ENCODE measurements around the gene RELCH.

RELCH gene

GRCh38 chr18:62279561-62279960, 92.5 kb downstream of the RELCH start:
- Histone ChIP-seq H3F3A (ENCODE audit: insufficient read depth, low read length) (no peaks in the 10 kb centered on the region), H3K4me1 (ENCODE audit: low read length) (no peaks in the 10 kb centered on the region), H3K27me3 (replicated peaks; ENCODE audit: insufficient read depth, low read length) (no peaks in the 10 kb centered on the region), H3K27ac (ENCODE audit: low read length) (no peak overlapping the region), H3K79me2 (ENCODE audit: low read length) (no peaks in the 10 kb centered on the region), H3K4me3 (ENCODE audit: low read length) (no peak overlapping the region), H3K4me2 (ENCODE audit: low read depth, low read length) (no peak overlapping the region), H4K20me1 (ENCODE audit: insufficient read depth, low read length) (no peaks in the 10 kb centered on the region), H3K9me2 (replicated peaks; ENCODE audit: insufficient read depth, low read length) (no peaks in the 10 kb centered on the region), H3K9me3 (replicated peaks; ENCODE audit: insufficient read depth, low read length) (no peaks in the 10 kb centered on the region), H3K36me3 (replicated peaks; ENCODE audit: insufficient read depth, low read length) (0 out of 2 replicates have a peak, but pooled peaks cover 4% of the 10 kb centered on the region), H2AFZ (ENCODE audit: low read length) (no peak overlapping the region), H3K9ac (ENCODE audit: low read length) (no peak overlapping the region)
- DNase-seq, result no peak
- TF ChIP-seq EZH2 (optimal IDR thresholded peaks at IDR 0.05; ENCODE audit: low read depth, low read length) (no peak), EZH2phosphoT487 (IDR thresholded peaks at IDR 0.05; ENCODE audit: low read length) (no peak), CTCF (IDR thresholded peaks at IDR 0.05; ENCODE audit: low read length) (no peak)

DNA sequence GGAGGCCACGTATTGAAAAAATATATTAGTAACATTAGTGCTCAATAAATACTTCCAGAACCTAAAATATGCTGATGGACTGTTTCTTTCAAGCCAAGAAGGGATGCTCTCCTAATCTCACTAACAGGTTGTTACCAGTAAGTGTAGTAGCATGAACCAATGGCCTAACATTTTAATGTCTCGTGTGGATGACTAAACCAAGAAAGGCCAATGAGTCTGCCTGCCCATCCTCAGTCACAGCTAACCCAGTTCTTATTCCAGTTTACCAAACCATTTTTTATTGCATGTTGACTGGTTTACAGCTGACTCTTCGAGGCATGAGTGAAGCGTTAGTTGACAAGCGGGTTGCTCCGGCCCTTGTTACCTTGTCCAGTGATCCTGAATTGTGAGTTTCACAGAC, 93.0 kb downstream of the RELCH start:
- TF ChIP-seq CTCF (IDR thresholded peaks at IDR 0.05; ENCODE audit: low read length) (no peak), EZH2 (optimal IDR thresholded peaks at IDR 0.05; ENCODE audit: low read depth, low read length) (no peak), EZH2phosphoT487 (IDR thresholded peaks at IDR 0.05; ENCODE audit: low read length) (no peak)
- DNase-seq, result no peak
- Histone ChIP-seq H3K4me1 (ENCODE audit: low read length) (no peaks in the 10 kb centered on the region), H3F3A (ENCODE audit: insufficient read depth, low read length) (no peaks in the 10 kb centered on the region), H4K20me1 (ENCODE audit: insufficient read depth, low read length) (no peaks in the 10 kb centered on the region), H3K9me3 (replicated peaks; ENCODE audit: insufficient read depth, low read length) (no peaks in the 10 kb centered on the region), H3K27ac (ENCODE audit: low read length) (no peak overlapping the region), H3K4me2 (ENCODE audit: low read depth, low read length) (no peak overlapping the region), H3K9me2 (replicated peaks; ENCODE audit: insufficient read depth, low read length) (no peaks in the 10 kb centered on the region), H3K36me3 (replicated peaks; ENCODE audit: insufficient read depth, low read length) (0 out of 2 replicates have a peak, but pooled peaks cover 4% of the 10 kb centered on the region), H3K27me3 (replicated peaks; ENCODE audit: insufficient read depth, low read length) (no peaks in the 10 kb centered on the region), H2AFZ (ENCODE audit: low read length) (no peak overlapping the region), H3K79me2 (ENCODE audit: low read length) (no peaks in the 10 kb centered on the region), H3K9ac (ENCODE audit: low read length) (no peak overlapping the region), H3K4me3 (ENCODE audit: low read length) (no peak overlapping the region)

GRCh38 chr18:62280786-62281185, 93.7 kb downstream of the RELCH start:
- Histone ChIP-seq H3K4me1 (ENCODE audit: low read length) (no peaks in the 10 kb centered on the region), H3K79me2 (ENCODE audit: low read length) (no peaks in the 10 kb centered on the region), H3K9me3 (replicated peaks; ENCODE audit: insufficient read depth, low read length) (no peaks in the 10 kb centered on the region), H3K4me2 (ENCODE audit: low read depth, low read length) (no peak overlapping the region), H3K9ac (ENCODE audit: low read length) (no peak overlapping the region), H3F3A (ENCODE audit: insufficient read depth, low read length) (no peaks in the 10 kb centered on the region), H3K9me2 (replicated peaks; ENCODE audit: insufficient read depth, low read length) (no peaks in the 10 kb centered on the region), H2AFZ (ENCODE audit: low read length) (no peak overlapping the region), H3K4me3 (ENCODE audit: low read length) (no peak overlapping the region), H3K27ac (ENCODE audit: low read length) (no peak overlapping the region), H3K27me3 (replicated peaks; ENCODE audit: insufficient read depth, low read length) (no peaks in the 10 kb centered on the region), H3K36me3 (replicated peaks; ENCODE audit: insufficient read depth, low read length) (0 out of 2 replicates have a peak, but pooled peaks cover 4% of the 10 kb centered on the region), H4K20me1 (ENCODE audit: insufficient read depth, low read length) (no peaks in the 10 kb centered on the region)
- no peak for TF ChIP-seq CTCF (IDR thresholded peaks at IDR 0.05; ENCODE audit: low read length)
- TF ChIP-seq EZH2phosphoT487 (IDR thresholded peaks at IDR 0.05; ENCODE audit: low read length), result no peak
- TF ChIP-seq EZH2 (optimal IDR thresholded peaks at IDR 0.05; ENCODE audit: low read depth, low read length), result no peak
- DNase-seq, result no peak
